HTR-8/SVneo (cell line): ENCODE data around the gene TNPO3.

Source experiments
- DNase-seq: peaks from one replicate; pipeline ENCODE4 v3.0.0; 2011; ENCODE audit warnings: low spot score, mixed read lengths; ENCODE audit not compliant: insufficient read length
- FAIRE-seq: peaks from 2 replicates; lab custom pipeline; 2011; peaks lifted over from hg19 to GRCh38; lab: Jason Lieb, UNC

TNPO3 gene

GRCh38 chr7:128982105-128982504 is 72.8 kb downstream of the TNPO3 start:
- DNase-seq (no peak), FAIRE-seq (no peak)

- DNase-seq (no peak), FAIRE-seq (no peak)
Observed at GRCh38 chr7:128974241-128974934, 80.5 kb downstream of the TNPO3 start.

- no peak for FAIRE-seq
Observed at GRCh38 chr7:128968624-128969023, 86.3 kb downstream of the TNPO3 start.

GRCh38 chr7:128963327-128963757 is 91.6 kb downstream of the TNPO3 start:
- FAIRE-seq (no peak), DNase-seq (no peak)

More at GRCh38 chr7:128968624-128969023, 86.3 kb downstream of the TNPO3 start:
- DNase-seq, result no peak

GRCh38 chr7:128962899-128963298 is 92.0 kb downstream of the TNPO3 start:
- no peak for FAIRE-seq
- DNase-seq, result no peak

- DNase-seq, result no peak
- FAIRE-seq, result no peak
Observed at GRCh38 chr7:128961030-128961659, 93.8 kb downstream of the TNPO3 start.

GRCh38 chr7:128959296-128959695 is 95.6 kb downstream of the TNPO3 start:
- DNase-seq (no peak), FAIRE-seq (no peak)

GRCh38 chr7:128955981-128956380 is 98.9 kb downstream of the TNPO3 start:
- FAIRE-seq (no peak), DNase-seq (no peak)

GRCh38 chr7:128954830-128955802 is 99.8 kb downstream of the TNPO3 start:
- DNase-seq (no peak), FAIRE-seq (no peak)

- no peak for FAIRE-seq
Observed at GRCh38 chr7:128954150-128954549, 100.8 kb downstream of the TNPO3 start.

GRCh38 chr7:128951296-128951695 is 103.6 kb downstream of the TNPO3 start:
- no peak for FAIRE-seq
- no peak for DNase-seq

More at GRCh38 chr7:128954150-128954549, 100.8 kb downstream of the TNPO3 start:
- no peak for DNase-seq

GRCh38 chr7:128948976-128949760 is 105.7 kb downstream of the TNPO3 start:
- no peak for DNase-seq
- FAIRE-seq, result no peak

GRCh38 chr7:128948312-128948973 is 106.5 kb downstream of the TNPO3 start:
- DNase-seq (no peak), FAIRE-seq (no peak)

- no peak for FAIRE-seq
- DNase-seq, result no peak
Observed at GRCh38 chr7:128947854-128948253, 107.1 kb downstream of the TNPO3 start.

GRCh38 chr7:128946936-128947830 is 107.7 kb downstream of the TNPO3 start:
- DNase-seq (no peak), FAIRE-seq (no peak)

GRCh38 chr7:128945668-128946366 is 109.1 kb downstream of the TNPO3 start:
- FAIRE-seq (no peak), DNase-seq (no peak)

GRCh38 chr7:128944487-128945236 is 110.2 kb downstream of the TNPO3 start:
- DNase-seq (no peak), FAIRE-seq (no peak)
